ENCODE results near the gene PNMA1.

GRCh38 chr14:73713206-73713802, 880 bp downstream of the PNMA1 start:
- no peak for TF ChIP-seq TAF1 (IDR thresholded peaks at IDR 0.05; ENCODE audit: low read depth, low read length)
- no peak; the same call in 1 of the 2 replicates for TF ChIP-seq POLR2A (IDR thresholded peaks at IDR 0.05; ENCODE audit: low read depth, low read length)
- no peak for TF ChIP-seq POLR2AphosphoS5 (IDR thresholded peaks at IDR 0.05; ENCODE audit: low read depth, low read length)
- TF ChIP-seq SPI1 (IDR thresholded peaks at IDR 0.05; ENCODE audit: low read depth, low read length): no peak
- no peak for TF ChIP-seq POU2F2 (IDR thresholded peaks at IDR 0.05; ENCODE audit: low read depth, low read length)
